Ectodermal cell (in vitro differentiated cells): ENCODE measurements around the gene BNC2.

Experiments
- H3K27ac ChIP-seq: 2 replicates; pipeline ENCODE4 v1.7.0; 2013; ENCODE audit warnings: mild to moderate bottlenecking, low read depth, low read length; ENCODE audit not compliant: insufficient read depth, poor library complexity, severe bottlenecking
- H3K27me3 ChIP-seq: 2 replicates; pipeline ENCODE4 v1.7.0; 2013; ENCODE audit warnings: mild to moderate bottlenecking, low read length; ENCODE audit not compliant: insufficient read depth, control insufficient read depth, poor library complexity, severe bottlenecking
- H3K36me3 ChIP-seq: one replicate; pipeline ENCODE4 v1.7.0; 2013; ENCODE audit warnings: low read length; ENCODE audit not compliant: control insufficient read depth, insufficient read depth
- H3K4me1 ChIP-seq: one replicate; pipeline ENCODE4 v1.7.0; 2013; ENCODE audit warnings: low read length; ENCODE audit not compliant: control insufficient read depth, insufficient read depth
- H3K4me3 ChIP-seq: 2 replicates; pipeline ENCODE4 v1.7.0; 2013; ENCODE audit warnings: low read depth, low read length, control low read depth; ENCODE audit not compliant: insufficient read depth
- H3K9me3 ChIP-seq: 2 replicates; pipeline ENCODE4 v1.7.0; 2013; ENCODE audit warnings: mild to moderate bottlenecking, low read length, moderate library complexity; ENCODE audit not compliant: control insufficient read depth
- WGBS, 2 experiments: methylation state at CpG; one replicate each; pipeline ENCODE4 v1.1.7; 2013; ENCODE audit warnings: missing lambda C conversion rate in 2 of 2; 5-methylcytosine and 5-hydroxymethylcytosine counted together

Gene BNC2

DNA sequence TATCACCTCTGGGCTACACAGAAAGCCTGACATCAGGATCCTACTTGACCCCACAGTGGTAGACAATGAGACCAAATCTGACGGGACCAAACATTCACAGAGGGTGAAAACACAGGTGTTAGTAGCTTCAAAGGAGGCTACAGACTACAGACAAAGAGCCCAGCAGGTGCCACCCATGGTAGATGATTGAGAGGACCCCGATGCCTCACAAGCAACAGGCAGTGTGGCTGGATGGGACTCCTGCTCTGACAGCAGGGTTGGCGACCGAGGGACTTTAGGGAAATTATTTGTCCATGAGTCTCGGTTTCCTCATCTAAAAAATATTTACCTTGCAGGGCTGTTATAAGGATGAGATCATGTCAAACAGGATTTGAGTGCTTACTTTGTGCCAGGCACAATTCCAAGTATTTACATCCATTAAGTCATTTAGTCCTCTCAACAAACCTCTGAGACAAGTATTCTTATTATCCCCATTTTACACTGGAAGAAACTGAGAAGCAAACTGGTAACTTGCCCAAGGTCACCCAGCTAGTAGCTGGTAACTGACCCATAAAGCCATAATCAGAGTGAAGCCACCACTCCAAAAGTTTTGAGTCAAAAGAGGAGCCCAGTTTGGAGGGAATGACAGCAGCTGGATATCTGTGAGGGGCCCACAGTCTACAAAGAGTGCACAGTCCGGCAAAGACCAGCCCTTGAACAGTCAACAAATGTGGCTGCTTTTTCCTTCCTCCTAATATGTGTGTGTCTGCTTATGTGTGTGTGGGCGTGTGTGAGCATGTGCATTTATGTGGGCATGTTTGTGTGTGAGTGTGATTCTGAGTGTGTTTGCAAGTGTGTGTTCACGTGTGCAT is 502.0 kb downstream of the BNC2 start:
- 92 to 94% methylated on average over 8 of the region's 8 CpGs for WGBS, 2 experiments
- no peaks in the 10 kb centered on the region for H3K4me1 ChIP-seq
- no peak overlapping the region for H3K27ac ChIP-seq
- H3K4me3 ChIP-seq = no peak overlapping the region
- H3K9me3 ChIP-seq = no peaks in the 10 kb centered on the region
- no peaks in the 10 kb centered on the region for H3K27me3 ChIP-seq
- H3K36me3 ChIP-seq = no peaks in the 10 kb centered on the region

DNA sequence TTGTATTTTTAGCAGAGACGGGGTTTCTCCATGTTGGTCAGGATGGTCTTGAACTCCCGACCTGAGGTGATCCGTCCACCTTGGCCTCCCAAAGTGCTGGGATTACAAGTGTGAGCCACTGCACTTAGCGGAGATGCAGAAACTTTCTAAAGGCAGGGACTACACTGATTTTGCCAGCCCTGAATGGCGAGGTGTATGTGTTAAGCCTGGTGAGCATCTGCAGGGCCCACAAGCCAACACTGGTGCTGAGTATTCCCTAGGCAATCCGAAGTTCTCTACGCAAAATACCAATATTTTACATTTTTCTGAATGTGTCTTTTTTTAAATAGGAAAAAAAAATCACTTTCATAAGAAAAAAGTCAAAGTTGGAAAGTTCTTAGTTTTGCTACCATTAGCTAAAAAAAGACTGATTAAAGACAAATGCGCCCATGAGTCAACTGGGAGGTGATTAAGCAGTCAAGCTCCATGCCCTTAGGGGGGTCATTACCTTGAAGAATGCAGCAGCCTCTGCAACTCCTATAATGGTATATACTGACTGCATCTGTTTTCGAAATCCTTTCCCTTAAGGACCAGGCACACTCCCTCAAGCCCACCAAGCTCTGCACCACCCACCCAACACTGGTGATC is 502.8 kb downstream of the BNC2 start:
- no peak overlapping the region for H3K27ac ChIP-seq
- H3K4me3 ChIP-seq = no peak overlapping the region
- WGBS, 2 experiments = 94% methylated on average over 7 to 9 of the region's 9 CpGs
- H3K4me1 ChIP-seq = peaks cover under 1% of the 10 kb centered on the region
- no peaks in the 10 kb centered on the region for H3K9me3 ChIP-seq
- no peaks in the 10 kb centered on the region for H3K36me3 ChIP-seq
- H3K27me3 ChIP-seq = no peaks in the 10 kb centered on the region

DNA sequence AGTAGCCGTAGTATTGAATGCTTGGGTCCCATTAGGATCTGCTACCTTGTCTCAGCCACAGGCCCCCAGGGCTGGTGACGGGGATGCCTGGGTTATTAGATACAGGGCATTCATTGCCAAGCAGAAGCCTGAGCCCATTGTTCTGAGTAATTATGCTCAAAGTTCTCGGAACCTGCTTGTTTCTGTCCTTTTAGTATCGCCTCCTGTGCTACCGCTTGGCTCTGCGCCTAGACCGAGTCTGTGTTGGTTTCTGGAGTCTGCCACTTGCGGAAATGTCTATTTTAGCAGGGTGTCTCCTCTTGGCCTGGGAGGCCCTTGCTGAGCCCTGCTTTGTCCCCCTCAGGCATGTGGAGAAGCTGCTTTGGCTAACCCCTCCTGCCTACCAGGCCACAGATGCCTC is 506.1 kb downstream of the BNC2 start:
- 89 to 92% methylated on average over 8 of the region's 8 CpGs for WGBS, 2 experiments

DNA sequence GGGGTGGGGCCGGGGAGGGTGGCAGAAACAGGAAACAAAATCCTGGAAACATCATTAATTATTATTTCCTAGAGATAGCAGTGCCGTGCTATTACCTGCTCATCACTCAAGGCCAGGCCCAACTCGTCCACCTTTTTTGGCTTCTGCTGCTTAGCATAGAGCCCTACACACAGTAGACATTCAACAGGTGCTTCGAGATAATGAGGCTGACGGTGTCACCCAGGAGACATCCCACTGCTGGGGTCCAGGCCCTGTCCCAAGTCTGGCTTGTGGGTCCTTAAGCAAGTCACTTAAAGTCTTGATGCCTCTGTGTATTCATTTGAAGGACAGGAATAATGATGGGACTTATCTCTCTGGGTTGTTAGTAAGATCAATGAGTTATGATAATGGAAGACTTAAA is 506.6 kb downstream of the BNC2 start:
- peaks cover 6% of the 10 kb centered on the region for H3K4me1 ChIP-seq
- H3K27ac ChIP-seq = no peak overlapping the region
- H3K4me3 ChIP-seq = no peak overlapping the region
- WGBS, 2 experiments = 94 to 95% methylated on average over 5 of the region's 5 CpGs
- no peaks in the 10 kb centered on the region for H3K27me3 ChIP-seq
- H3K9me3 ChIP-seq = no peaks in the 10 kb centered on the region
- H3K36me3 ChIP-seq = no peaks in the 10 kb centered on the region

More for the DNA sequence above, 506.1 kb downstream of the BNC2 start:
- Histone ChIP-seq H3K36me3 (no peaks in the 10 kb centered on the region), H3K9me3 (no peaks in the 10 kb centered on the region), H3K27ac (no peak overlapping the region), H3K4me1 (peaks cover 6% of the 10 kb centered on the region), H3K27me3 (no peaks in the 10 kb centered on the region), H3K4me3 (no peak overlapping the region)

DNA sequence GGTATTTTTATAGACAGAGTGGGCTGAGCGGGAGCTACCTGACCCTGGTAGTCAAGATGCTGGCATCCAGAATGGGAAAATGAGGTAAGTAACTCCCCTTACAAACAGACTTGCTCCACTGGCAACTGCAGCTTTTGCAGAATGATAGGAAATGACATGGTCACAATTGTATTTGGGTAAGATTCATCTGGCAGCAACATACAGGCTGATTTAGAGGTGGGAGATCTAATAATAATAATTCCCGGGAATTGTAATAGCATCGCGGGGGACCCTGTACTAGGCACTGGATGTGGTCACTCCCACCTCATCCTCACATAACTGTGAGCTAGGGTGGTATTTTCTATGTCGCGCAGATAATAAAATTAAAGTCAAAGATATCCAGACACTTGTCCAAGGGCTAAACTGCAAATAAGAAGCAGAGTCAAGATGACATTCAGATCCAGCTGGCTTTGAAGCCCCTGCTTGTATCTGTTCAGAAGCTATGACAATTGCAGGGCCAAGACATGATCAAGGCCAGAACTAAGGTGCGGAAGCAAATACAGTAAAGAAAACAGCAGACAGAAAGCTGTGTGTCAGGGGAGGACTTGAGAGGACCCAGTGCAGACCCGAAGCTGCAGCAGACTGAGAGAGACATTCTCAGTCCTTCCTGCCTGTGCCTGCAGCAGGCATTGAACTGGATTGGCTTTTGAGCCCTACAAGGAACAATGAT is 507.2 kb downstream of the BNC2 start:
- 95 to 97% methylated on average over 8 of the region's 8 CpGs for WGBS, 2 experiments
- no peaks in the 10 kb centered on the region for H3K27me3 ChIP-seq
- H3K27ac ChIP-seq = no peak overlapping the region
- H3K36me3 ChIP-seq = no peaks in the 10 kb centered on the region
- no peaks in the 10 kb centered on the region for H3K9me3 ChIP-seq
- peaks cover 6% of the 10 kb centered on the region for H3K4me1 ChIP-seq
- H3K4me3 ChIP-seq = no peak overlapping the region

DNA sequence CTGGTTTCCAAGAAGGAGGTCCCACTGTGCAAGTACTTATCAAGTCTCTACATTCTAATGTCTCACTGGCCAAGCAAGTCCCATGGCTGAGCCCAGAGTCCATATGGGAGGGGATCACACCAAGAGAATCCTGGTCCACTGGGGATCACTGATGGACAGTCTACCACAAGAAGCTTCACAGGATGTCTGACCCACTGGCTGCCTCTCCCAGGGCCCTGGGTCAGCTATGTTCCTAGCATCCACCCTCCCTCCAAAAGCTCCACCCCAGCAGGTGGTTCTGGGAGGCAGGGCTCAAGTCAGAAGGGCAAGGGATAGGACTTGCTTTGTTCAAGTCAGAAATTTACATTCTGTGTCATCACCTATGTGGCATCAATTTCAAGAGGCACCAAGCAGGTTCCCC is 508.5 kb downstream of the BNC2 start:
- Histone ChIP-seq H3K4me1 (peaks cover 6% of the 10 kb centered on the region), H3K4me3 (no peak overlapping the region), H3K27me3 (no peaks in the 10 kb centered on the region)

DNA sequence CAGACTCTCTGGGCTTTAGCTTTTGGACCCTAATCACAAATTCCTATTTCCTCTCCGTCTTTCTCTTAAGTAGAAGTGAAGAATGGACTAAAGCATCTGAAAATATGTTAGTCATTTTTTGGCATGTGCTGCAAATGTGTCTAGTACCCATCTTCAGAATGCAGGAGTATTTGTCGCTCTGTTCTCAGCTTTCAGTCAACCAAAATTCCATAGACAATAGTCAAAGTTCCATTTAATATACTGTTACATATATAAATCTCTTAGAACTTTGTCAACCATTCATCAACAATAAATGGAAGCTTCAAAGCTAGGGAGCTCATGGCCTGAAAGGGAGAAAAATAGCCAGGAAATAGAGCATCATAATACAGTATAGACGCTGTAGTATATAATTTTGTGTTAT is 509.4 kb downstream of the BNC2 start:
- Histone ChIP-seq H3K9me3 (no peaks in the 10 kb centered on the region), H3K27ac (no peak overlapping the region), H3K4me1 (peaks cover 6% of the 10 kb centered on the region), H3K27me3 (no peaks in the 10 kb centered on the region), H3K36me3 (no peaks in the 10 kb centered on the region), H3K4me3 (no peak overlapping the region)
- WGBS, 2 experiments = 96 to 100% methylated on average over 1 to 3 of the region's 3 CpGs

More for the DNA sequence above, 508.5 kb downstream of the BNC2 start:
- Histone ChIP-seq H3K9me3 (no peaks in the 10 kb centered on the region), H3K36me3 (no peaks in the 10 kb centered on the region), H3K27ac (no peak overlapping the region)

DNA sequence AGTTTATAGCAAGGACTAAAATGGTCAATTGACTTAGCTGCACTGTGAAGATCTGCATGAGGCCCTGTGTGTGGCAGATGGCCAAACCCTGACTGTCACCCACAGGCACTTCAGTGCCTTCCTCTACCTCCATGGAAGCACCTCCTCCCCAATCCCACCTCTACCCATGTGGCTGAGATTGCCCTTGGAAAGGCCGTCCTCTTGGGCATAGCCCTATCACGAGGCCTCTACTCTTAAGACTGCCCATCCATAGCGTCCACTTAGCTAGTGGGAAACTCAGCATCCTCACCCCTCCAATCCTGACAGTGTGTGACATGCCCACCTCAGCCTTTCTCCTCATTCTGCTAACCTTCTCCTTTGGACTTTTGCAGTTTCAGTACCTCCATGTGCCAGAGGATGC is 510.2 kb downstream of the BNC2 start:
- Histone ChIP-seq H3K36me3 (no peaks in the 10 kb centered on the region), H3K4me3 (no peak overlapping the region), H3K4me1 (peaks cover 6% of the 10 kb centered on the region), H3K27ac (no peak overlapping the region), H3K27me3 (no peaks in the 10 kb centered on the region), H3K9me3 (no peaks in the 10 kb centered on the region)
- 93 to 94% methylated on average over 3 of the region's 3 CpGs for WGBS, 2 experiments
